Motor neuron (in vitro differentiated cells): ENCODE results near the gene CPED1. TPM values are rescaled to one million over a fixed set of nuclear protein-coding genes. Genes with fewer than 3 reads are reported as not detected.
"Not testable (repeated sequence)": the region's sequence is repeated elsewhere in the genome, so short reads cannot be mapped to it uniquely, and the experiment has no call there.

Experiments
- ATAC-seq, 8 experiments: fragments of 200-7000 bp; cut with Tn5 transposase; replicated peaks in 6 of 8; 2 replicates each; pipeline ENCODE4 v1.8.0; 2021; ENCODE audit warnings: mild to moderate bottlenecking in 8 of 8, moderate library complexity in 8 of 8
- H3K27ac ChIP-seq, 2 donors: fragments of 250-450 bp; sonication (Bioruptor Pico); 2 replicates each; pipeline ENCODE4 v1.9.0; 2021; ENCODE audit warnings: antibody characterized with exemption in 2 of 2, mild to moderate bottlenecking in 2 of 2, moderate library complexity in 1 of 2
- H3K4me1 ChIP-seq, 2 donors: fragments of 250-450 bp; sonication (Bioruptor Pico); replicated peaks in 1 of 2; 2 replicates each; pipeline ENCODE4 v1.6.1; 2021; ENCODE audit warnings: antibody characterized with exemption in 2 of 2, mild to moderate bottlenecking in 2 of 2, moderate library complexity in 1 of 2
- H3K4me3 ChIP-seq, 5 donors: fragments of 250-450 bp; sonication (Bioruptor Pico); 2 replicates each; pipeline ENCODE4 v1.9.0; 2021; ENCODE audit warnings: antibody characterized with exemption in 5 of 5, mild to moderate bottlenecking in 5 of 5, moderate library complexity in 4 of 5
- WGBS, 10 experiments: fragments of 450-650 bp; shearing (Covaris generic); methylation state at CpG; one replicate each; pipeline ENCODE4 v1.0.0; 2022; 5-methylcytosine and 5-hydroxymethylcytosine counted together
- in situ Hi-C, 9 experiments: fragments of 400-800 bp; cut with MboI; loops; one replicate each; pipeline ENCODE4 v1.15.0; 2021; ENCODE audit warnings: low sequenced_read_pairs in 9 of 9, low pct_unique_long_range_greater_than_20kb in 2 of 9; ENCODE audit not compliant: unreplicated experiment in 9 of 9
- total RNA-seq, 8 experiments: library from RNA; unstranded; fragments of 300-600 nt; gene quantifications; 2 replicates each; pipeline versions ENCODE4 v1.2.3 to v1.2.4, GENCODE V29; 2022

The CPED1 gene
- total RNA-seq, 8 experiments from 2014 or later, result 0.05 to 21.8 (median 0.47) TPM; not detected in 1

GRCh38 chr7:121061677-121062582 lies 73.4 kb downstream of the CPED1 start:
- ATAC-seq, result peak in 3 of 8 experiments; percentile 18 to 37 (median 28)
- 46 to 100% (median 87%) methylated on average over 1 to 5 of the region's 5 CpGs for WGBS, 10 experiments
- Histone ChIP-seq H3K27ac (no peak overlapping the region), H3K4me1 (no peaks in the 10 kb centered on the region), H3K4me3 (no peak overlapping the region)
- in situ Hi-C loops, result no loop called here

GRCh38 chr7:121062671-121063279 lies 74.3 kb downstream of the CPED1 start:
- no peak for ATAC-seq

GRCh38 chr7:121067717-121068116 lies 79.2 kb downstream of the CPED1 start:
- H3K4me3 ChIP-seq, ATAC-seq, H3K4me1 ChIP-seq, H3K27ac ChIP-seq, in situ Hi-C loops: not testable (repeated sequence)
- WGBS, 10 experiments, result no CpG with 5 or more reads among the region's 2 CpGs

More at GRCh38 chr7:121062671-121063279, 74.3 kb downstream of the CPED1 start:
- in situ Hi-C loops, result no loop called here
- H3K4me3 ChIP-seq, result no peak overlapping the region
- WGBS, 10 experiments, result 53 to 100% (median 81%) methylated on average over 1 to 11 of the region's 11 CpGs
- no peaks in the 10 kb centered on the region for H3K4me1 ChIP-seq
- no peak overlapping the region for H3K27ac ChIP-seq

GRCh38 chr7:121069346-121070100 lies 81.0 kb downstream of the CPED1 start:
- in situ Hi-C loops, result no loop called here
- Histone ChIP-seq H3K4me3 (no peak overlapping the region), H3K27ac (no peak overlapping the region), H3K4me1 (no peaks in the 10 kb centered on the region)
- 28 to 100% (median 79%) methylated on average over 1 to 4 of the region's 4 CpGs for WGBS, 10 experiments
- ATAC-seq, result no peak

- Histone ChIP-seq H3K4me1 (no peaks in the 10 kb centered on the region), H3K27ac (no peak overlapping the region), H3K4me3 (no peak overlapping the region)
- no peak for ATAC-seq
- in situ Hi-C loops, result no loop called here
- 78 to 100% (median 94%) methylated on average over 1 of the region's 1 CpG; no CpG with 5 or more reads in 4 of the 10 experiments for WGBS, 10 experiments
Observed at GRCh38 chr7:121071132-121071531, 82.6 kb downstream of the CPED1 start.

GRCh38 chr7:121071662-121072061 lies 83.2 kb downstream of the CPED1 start:
- in situ Hi-C loops, result no loop called here
- 38 to 100% (median 90%) methylated on average over 1 to 2 of the region's 2 CpGs; no CpG with 5 or more reads in 3 of the 10 experiments for WGBS, 10 experiments

GRCh38 chr7:121072826-121073225 lies 84.3 kb downstream of the CPED1 start:
- ATAC-seq, result no peak
- in situ Hi-C loops, result no loop called here
- WGBS, 10 experiments, result 60 to 100% (median 77%) methylated on average over 1 to 2 of the region's 2 CpGs
- Histone ChIP-seq H3K4me3 (no peak overlapping the region), H3K27ac (no peak overlapping the region), H3K4me1 (no peaks in the 10 kb centered on the region)

More at GRCh38 chr7:121071662-121072061, 83.2 kb downstream of the CPED1 start:
- no peak for ATAC-seq
- no peak overlapping the region for H3K4me3 ChIP-seq
- no peaks in the 10 kb centered on the region for H3K4me1 ChIP-seq
- H3K27ac ChIP-seq, result no peak overlapping the region

- in situ Hi-C loops, result no loop called here
- no peak for ATAC-seq
- Histone ChIP-seq H3K4me3 (no peak overlapping the region), H3K27ac (no peak overlapping the region), H3K4me1 (no peaks in the 10 kb centered on the region)
- 67 to 100% (median 95%) methylated on average over 1 to 3 of the region's 3 CpGs; no CpG with 5 or more reads in 1 of the 10 experiments for WGBS, 10 experiments
Observed at GRCh38 chr7:121073463-121074099, 85.1 kb downstream of the CPED1 start.

GRCh38 chr7:121075424-121075841 lies 86.9 kb downstream of the CPED1 start:
- H3K4me3 ChIP-seq, ATAC-seq, H3K4me1 ChIP-seq, H3K27ac ChIP-seq: not testable (repeated sequence)
- in situ Hi-C loops, result loop anchor here in 2 of 9 experiments (25.0 kb wide), 1 partner anchor 88 kb away; the partner anchor contains the start of gene CPED1 (in 2 of the 2)
- 63 to 100% (median 90%) methylated on average over 2 to 5 of the region's 5 CpGs; no CpG with 5 or more reads in 3 of the 10 experiments for WGBS, 10 experiments

GRCh38 chr7:121075952-121076349 lies 87.4 kb downstream of the CPED1 start:
- WGBS, 10 experiments, result 40 to 100% (median 83%) methylated on average over 1 to 3 of the region's 3 CpGs; no CpG with 5 or more reads in 1 of the 10 experiments
- Histone ChIP-seq H3K27ac (no peak overlapping the region), H3K4me3 (no peak overlapping the region), H3K4me1 (no peaks in the 10 kb centered on the region)
- ATAC-seq, result no peak
- in situ Hi-C loops, result loop anchor here in 2 of 9 experiments (25.0 kb wide), 1 partner anchor 89 kb away; the partner anchor contains the start of gene CPED1 (in 2 of the 2)

GRCh38 chr7:121076350-121077164 lies 88.0 kb downstream of the CPED1 start:
- in situ Hi-C loops, result loop anchor here in 2 of 9 experiments (25.0 kb wide), 1 partner anchor 89 kb away; the partner anchor contains the start of gene CPED1 (in 2 of the 2)
- H3K4me1 ChIP-seq, result no peaks in the 10 kb centered on the region
- no peak overlapping the region for H3K4me3 ChIP-seq
- 67 to 100% (median 89%) methylated on average over 1 to 3 of the region's 3 CpGs; no CpG with 5 or more reads in 1 of the 10 experiments for WGBS, 10 experiments
- no peak overlapping the region for H3K27ac ChIP-seq
- peak in 2 of 8 experiments; percentile 89 to 91 for ATAC-seq
